ENCODE data around the gene RAPGEF4. TPM values are rescaled to one million over a fixed set of nuclear protein-coding genes. Genes with fewer than 3 reads are reported as not detected.

Gene RAPGEF4
- total and polyA plus RNA-seq, 2 of the 8 experiments (the other 6 are each of a cell fraction or from before 2014, with no cell fraction given), result 1.2 to 2.6 TPM

- Histone ChIP-seq H3K4me1 (replicated peaks in 1 of 4; ENCODE audit: control insufficient read depth in 3 of 4, insufficient read depth in 4 of 4, low read length in 3 of 4) (no peaks in the 10 kb centered on the region), H3K36me3 (ENCODE audit: control insufficient read depth in 2 of 4, insufficient read depth in 4 of 4, low read length in 3 of 4) (no peaks in the 10 kb centered on the region), H4K20me1 (replicated peaks in 1 of 2; ENCODE audit: control insufficient read depth in 1 of 2, insufficient read depth in 2 of 2, low read length in 2 of 2) (no peaks in the 10 kb centered on the region), H4K5ac (ENCODE audit: insufficient read length, low read depth, low read length) (no peak overlapping the region), H3K79me1 (ENCODE audit: low read depth, low read length) (no peaks in the 10 kb centered on the region), H3K79me2 (ENCODE audit: control insufficient read depth in 1 of 2, insufficient read depth in 2 of 2, low read length in 2 of 2) (no peaks in the 10 kb centered on the region), H3K27ac (ENCODE audit: low read depth, low read length) (no peak overlapping the region), H3K23me2 (ENCODE audit: low read depth, low read length) (no peaks in the 10 kb centered on the region), H4K8ac (ENCODE audit: extremely low read depth, insufficient read depth, low read length) (no peak overlapping the region), H3K14ac (ENCODE audit: insufficient read length) (no peak overlapping the region), H3K18ac (ENCODE audit: extremely low read depth, low read length) (no peak overlapping the region), H3K4me3 (ENCODE audit: extremely low read depth in 1 of 4, insufficient read depth in 2 of 4, low read depth in 3 of 4, low read length in 4 of 4) (no peak overlapping the region), H3K9ac (replicated peaks in 1 of 4; ENCODE audit: extremely low read depth in 1 of 4, low read depth in 3 of 4, low read length in 3 of 4) (no peak overlapping the region), H3K27me3 (replicated peaks in 1 of 4; ENCODE audit: control insufficient read depth in 3 of 4, extremely low read depth in 1 of 4, insufficient read depth in 3 of 4, low read length in 3 of 4) (no peaks in the 10 kb centered on the region), H3K9me3 (ENCODE audit: insufficient read depth in 2 of 2, low read depth in 1 of 2, low read length in 1 of 2) (no peaks in the 10 kb centered on the region), H3K56ac (replicated peaks; ENCODE audit: insufficient read length, low read depth, low read length) (no peak overlapping the region), H2AFZ (ENCODE audit: low read length) (no peak overlapping the region), H2BK120ac (replicated peaks; ENCODE audit: low read depth, low read length) (no peak overlapping the region), H2BK15ac (ENCODE audit: low read length) (no peak overlapping the region), H3K4ac (replicated peaks; ENCODE audit: insufficient read length, low read depth, low read length) (no peak overlapping the region), H3K23ac (ENCODE audit: insufficient read length) (no peak overlapping the region), H2BK5ac (ENCODE audit: low read depth, low read length) (no peak overlapping the region), H2BK20ac (ENCODE audit: low read length) (no peak overlapping the region), H3K4me2 (ENCODE audit: insufficient read depth in 1 of 2, low read depth in 2 of 2, low read length in 2 of 2) (no peak overlapping the region), H4K91ac (replicated peaks; ENCODE audit: insufficient read length, low read length) (no peak overlapping the region), H2BK12ac (ENCODE audit: low read depth, low read length) (no peak overlapping the region), H2AK5ac (ENCODE audit: low read depth, low read length) (no peak overlapping the region)
- DNase-seq (ENCODE audit: low read depth in 1 of 2, low spot score in 2 of 2) (no peak), FAIRE-seq (no peak)
- WGBS, 2 experiments (ENCODE audit: extremely low coverage in 1 of 2, insufficient coverage in 1 of 2, insufficient read length in 1 of 2, insufficient replicate concordance in 2 of 2, low coverage in 1 of 2, low lambda C conversion rate in 2 of 2, missing lambda C conversion rate in 1 of 2), result 88% methylated on average over 7 of the region's 7 CpGs; no CpG with 5 or more reads in 1 of the 2 experiments
- ChIA-PET POLR2A (ENCODE audit: partially characterized antibody) (no interaction called here), CTCF (ENCODE audit: partially characterized antibody) (interaction anchor here (0.6 kb wide), 1 partner anchor 119 kb away, joined by 3 read pairs; no protein-coding TSS in a partner anchor)
- TF ChIP-seq GTF2F1 (IDR thresholded peaks at IDR 0.05; ENCODE audit: borderline replicate concordance, low read depth, low read length) (no peak), SIRT6 (IDR thresholded peaks at IDR 0.05; ENCODE audit: low read length) (no peak), FOSL1 (IDR thresholded peaks at IDR 0.05; ENCODE audit: insufficient read depth, low read depth, low read length) (no peak), CTCF (IDR thresholded peaks at IDR 0.05; ENCODE audit: control extremely low read depth in 1 of 3, insufficient read depth in 1 of 3, low read depth in 1 of 3, low read length in 3 of 3) (no peak), EP300 (IDR thresholded peaks at IDR 0.05; ENCODE audit: borderline replicate concordance in 1 of 2, low read depth in 2 of 2, low read length in 2 of 2) (no peak), RXRA (IDR thresholded peaks at IDR 0.05; ENCODE audit: insufficient read depth, low read depth, low read length) (no peak), TAF1 (IDR thresholded peaks at IDR 0.05; ENCODE audit: low read depth, low read length) (no peak), ZNF274 (IDR thresholded peaks at IDR 0.05; ENCODE audit: borderline replicate concordance, extremely low read depth, low read length) (no peak), RBBP5 (IDR thresholded peaks at IDR 0.05; ENCODE audit: borderline replicate concordance, low read depth, low read length) (no peak)
- TF ChIP-seq, protein P1, sequence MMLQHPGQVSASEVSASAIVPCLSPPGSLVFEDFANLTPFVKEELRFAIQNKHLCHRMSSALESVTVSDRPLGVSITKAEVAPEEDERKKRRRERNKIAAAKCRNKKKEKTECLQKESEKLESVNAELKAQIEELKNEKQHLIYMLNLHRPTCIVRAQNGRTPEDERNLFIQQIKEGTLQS (IDR thresholded peaks at IDR 0.05; ENCODE audit: insufficient read depth, low read depth, low read length), result no peak
Measured at GRCh38 chr2:172812158-172812744, 76.6 kb downstream of the RAPGEF4 start.

Data from H1 (cell line).